ENCODE data around the gene RINL. TPM values are rescaled to one million over a fixed set of nuclear protein-coding genes. Genes with fewer than 3 reads are reported as not detected.

Gene RINL, protein sequence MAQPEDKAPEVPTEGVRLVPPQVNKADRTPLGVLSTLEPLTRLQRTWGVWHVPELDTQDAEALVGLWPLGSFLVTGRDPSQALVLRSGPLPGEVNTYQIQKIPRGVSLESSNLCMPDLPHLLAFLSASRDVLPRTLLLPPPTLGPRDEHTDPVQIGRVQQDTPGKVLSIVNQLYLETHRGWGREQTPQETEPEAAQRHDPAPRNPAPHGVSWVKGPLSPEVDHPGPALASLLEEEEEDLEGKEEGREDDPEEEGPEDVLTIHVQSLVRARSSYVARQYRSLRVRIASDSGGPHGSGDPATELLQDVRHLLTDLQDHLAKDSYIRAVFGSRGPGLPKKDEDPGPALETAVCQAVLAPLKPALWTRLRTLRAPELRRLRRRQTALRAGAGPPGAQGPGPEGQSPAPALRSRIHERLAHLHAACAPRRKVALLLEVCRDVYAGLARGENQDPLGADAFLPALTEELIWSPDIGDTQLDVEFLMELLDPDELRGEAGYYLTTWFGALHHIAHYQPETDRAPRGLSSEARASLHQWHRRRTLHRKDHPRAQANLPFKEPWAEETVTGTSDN
- total RNA-seq (2014; rRNA removed; shearing (Covaris generic)) = 4.2 and 4.8 TPM in 2 replicates
- 3.8 and 5.6 TPM in 2 replicates for polyA plus RNA-seq (2014; cell fraction: nucleus; rRNA removed)

DNA sequence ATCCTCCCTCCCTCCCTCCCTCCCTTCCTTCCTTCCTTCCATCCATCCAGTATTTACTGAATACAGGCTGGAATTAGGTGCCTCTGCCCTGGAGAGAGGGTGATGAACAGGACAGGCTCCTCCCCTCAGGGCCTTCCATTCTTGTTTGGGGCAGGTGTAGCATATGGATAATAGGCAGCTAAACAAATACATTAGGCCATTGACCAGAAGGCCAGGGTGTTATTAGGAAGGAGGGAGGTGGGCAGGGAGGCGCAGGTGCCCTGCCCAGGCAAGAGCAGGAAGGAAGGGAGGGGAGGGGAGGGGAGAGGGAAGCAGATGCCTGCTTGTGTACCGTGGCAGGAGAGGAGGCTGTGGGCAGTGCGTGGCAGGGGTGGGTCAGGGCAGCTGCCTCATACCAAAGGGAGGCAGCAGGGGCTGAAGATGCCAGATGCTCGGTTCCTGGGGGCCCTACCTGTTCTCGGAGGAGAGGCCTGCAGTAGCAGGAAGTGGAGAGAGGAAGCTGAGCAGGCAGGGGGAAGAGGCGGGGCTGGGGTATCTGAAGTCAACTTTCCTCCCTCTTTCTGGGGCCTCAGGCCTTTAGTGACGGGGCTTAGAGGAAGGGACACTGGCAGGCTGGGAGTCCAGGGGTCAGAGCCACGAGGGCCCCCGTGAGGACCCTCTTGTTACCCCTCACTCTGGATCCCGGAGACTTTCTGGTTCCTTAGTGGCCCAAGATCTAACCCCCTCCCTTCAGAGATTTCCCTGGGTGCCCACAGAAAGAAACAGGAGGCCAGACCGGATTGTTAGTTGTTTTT, at the start of gene RINL:
Gene RINL, minus strand, starts transcription at position 495 of the 794 bp plus-strand sequence. CDS start 1,533 bp downstream, outside the sequence.
- DNase-seq (ENCODE audit: extremely low read depth, low read depth) = no peak

DNA sequence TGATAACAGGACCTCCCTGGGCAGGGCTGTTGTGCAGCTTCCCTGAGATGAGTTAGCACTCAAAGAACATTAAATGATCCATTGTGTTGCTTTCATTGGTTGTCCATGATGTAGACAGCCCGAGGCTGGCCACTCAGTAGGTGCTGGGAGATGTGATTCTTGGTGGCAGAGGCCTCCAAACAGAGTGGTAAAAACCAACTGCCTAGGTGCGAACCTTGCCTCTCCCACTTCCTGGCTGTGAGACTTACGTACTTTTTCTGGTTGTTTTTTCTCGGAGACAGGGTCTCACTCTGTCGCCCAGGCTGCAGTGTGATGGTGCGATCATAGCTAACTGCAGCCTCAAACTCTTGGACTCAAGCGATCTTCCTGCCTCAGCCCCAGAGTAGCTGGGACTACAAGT, 46.3 kb upstream of the RINL start:
- no peak for DNase-seq (ENCODE audit: extremely low read depth, low read depth)

DNA sequence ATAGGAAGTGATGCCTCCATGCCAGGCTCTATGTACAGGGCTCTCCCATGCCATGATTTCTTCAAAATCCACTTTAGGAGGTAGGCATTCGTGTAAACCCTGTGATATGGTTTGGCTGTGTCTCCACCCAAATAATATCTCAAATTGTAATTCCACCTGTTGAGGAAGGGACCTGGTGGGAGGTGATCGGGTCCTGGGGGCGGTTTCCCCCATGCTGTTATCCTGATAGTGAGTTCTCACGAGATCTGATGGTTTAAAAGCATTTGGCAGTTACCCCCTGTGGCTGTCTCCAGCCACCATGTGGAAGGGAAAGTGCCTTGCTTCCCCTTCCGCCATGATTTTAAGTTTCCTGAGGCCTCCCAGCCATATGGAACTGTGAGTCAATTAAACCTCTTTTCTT, 44.4 kb upstream of the RINL start:
- DNase-seq (ENCODE audit: extremely low read depth, low read depth) = no peak

DNA sequence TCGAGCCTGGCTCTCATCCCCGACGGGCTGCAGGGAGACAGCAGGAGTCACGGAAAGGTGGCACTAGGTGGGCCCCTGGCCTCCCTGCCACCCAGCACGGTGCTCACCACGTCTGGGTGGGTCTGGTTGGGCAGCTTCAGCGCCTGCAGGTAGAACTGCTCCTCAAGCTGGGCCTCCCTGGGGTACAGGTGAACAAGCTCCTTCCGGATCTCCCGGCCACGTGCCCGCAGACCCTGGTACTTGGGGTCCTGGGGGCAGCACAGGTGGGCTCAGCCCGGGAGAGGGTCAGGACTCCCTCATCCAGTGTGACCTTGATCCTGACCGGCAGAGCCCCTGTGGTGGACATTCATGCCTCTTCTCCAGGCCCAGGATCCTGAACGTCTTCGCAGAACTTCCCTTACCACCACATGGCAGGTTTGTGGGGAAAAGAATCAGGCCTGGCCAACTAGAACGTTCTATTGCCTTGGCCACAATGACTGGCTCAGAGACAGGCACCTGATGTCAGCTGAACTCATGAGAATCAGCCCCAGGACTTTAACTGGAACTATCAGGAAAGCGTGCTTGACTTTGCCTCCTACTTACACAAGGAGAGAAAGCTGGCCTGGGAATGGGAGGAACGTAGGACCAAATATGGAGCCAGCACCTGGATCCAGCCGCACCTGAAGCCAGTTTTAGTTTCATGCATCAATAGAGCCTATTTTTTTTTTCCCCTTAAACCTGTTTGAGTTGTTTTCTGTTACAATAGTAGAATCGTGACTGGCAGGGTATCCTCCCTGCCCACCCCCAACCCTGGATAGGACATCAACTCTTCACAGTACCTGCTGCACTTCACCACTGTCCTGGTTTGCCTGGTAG, 43.6 kb upstream of the RINL start:
- DNase-seq (ENCODE audit: extremely low read depth, low read depth) = no peak

DNA sequence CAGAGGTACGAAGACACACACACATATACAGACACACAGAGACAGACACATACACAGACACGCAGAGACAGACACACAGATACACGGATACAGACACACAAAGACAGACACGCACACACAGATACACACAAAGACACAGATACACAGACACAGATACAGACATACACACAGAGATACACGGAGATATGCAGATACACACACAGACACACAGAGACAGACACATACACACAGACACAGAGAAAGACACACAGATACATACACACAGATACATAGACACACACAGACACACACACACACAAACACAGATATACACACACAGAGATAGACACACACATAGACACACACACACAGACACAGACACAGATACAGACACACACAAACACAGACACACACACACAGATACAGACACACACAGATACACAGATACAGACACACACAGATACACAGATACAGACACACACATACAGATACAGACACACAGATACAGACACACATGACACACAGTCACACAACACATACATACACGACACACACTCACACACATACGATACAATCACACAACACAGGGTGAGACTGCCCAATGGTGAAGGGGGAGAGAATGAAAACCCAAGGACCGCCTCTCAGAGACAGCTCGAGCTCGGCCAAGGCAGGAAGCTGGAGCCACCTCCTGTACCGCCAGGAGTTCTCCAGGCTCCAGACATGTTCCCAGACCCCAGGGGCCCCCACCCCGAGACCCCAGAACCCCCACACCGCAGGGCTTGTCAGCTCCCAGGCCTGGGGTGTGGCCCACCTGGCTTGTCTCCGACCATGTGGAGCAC, 42.7 kb upstream of the RINL start:
- DNase-seq (ENCODE audit: extremely low read depth, low read depth) = no peak

DNA sequence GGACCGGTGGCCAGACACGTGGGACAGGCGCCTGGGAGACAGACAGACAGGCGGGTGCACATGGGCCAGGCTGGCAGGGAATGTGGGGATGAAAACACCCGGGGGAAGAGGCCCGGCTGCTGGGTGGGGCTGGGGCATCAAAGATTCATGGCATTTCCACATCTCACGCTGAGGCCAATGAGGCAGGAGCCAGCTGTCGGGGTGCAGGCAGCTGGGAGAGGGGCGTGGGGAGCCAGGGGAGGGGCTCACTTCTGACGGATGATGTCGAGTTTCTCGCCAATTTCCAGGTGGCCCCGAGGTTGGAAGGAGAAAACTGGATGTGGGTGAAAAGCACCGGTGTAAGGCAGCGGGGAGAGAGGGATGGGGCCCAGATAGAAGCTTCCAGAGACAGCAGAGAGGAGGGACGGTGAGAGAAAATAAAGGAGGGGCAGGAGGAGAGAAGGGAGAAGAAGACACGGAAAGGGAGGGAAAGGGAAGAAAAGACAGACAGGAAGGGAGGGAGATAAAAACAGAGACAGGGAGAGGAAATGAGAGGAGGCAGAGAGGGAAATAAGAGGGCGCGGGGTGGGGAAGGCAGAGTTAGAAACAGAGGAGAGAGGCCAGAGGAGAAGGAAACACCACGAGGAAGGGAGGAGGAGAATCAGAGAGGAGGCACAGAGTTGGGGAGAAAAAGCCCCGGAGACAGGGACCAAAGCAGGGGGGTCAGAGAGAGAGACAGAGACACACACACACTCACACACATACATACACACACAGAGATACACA, 41.9 kb upstream of the RINL start:
- DNase-seq (ENCODE audit: extremely low read depth, low read depth) = no peak

DNA sequence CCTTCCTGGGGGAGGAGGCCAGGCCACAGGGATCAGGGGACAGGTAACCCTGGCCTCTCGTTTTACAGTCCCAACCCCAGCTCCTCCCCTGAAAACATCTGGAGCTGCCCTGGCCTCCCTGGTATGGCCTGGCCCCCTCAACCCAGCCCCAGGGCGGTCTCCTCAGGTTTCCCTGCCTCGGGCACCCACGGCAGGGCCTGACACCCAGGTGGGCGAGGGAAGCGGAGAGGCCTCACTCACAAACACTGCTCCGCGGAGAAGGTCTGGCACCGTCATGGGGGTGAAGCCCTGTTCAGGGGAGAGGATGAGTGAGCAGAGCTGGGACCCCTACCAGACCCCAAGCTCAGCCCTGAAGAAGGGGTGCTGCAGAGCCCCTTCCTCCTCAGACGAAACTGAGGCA, 40.5 kb upstream of the RINL start:
- DNase-seq (ENCODE audit: extremely low read depth, low read depth) = no peak

DNA sequence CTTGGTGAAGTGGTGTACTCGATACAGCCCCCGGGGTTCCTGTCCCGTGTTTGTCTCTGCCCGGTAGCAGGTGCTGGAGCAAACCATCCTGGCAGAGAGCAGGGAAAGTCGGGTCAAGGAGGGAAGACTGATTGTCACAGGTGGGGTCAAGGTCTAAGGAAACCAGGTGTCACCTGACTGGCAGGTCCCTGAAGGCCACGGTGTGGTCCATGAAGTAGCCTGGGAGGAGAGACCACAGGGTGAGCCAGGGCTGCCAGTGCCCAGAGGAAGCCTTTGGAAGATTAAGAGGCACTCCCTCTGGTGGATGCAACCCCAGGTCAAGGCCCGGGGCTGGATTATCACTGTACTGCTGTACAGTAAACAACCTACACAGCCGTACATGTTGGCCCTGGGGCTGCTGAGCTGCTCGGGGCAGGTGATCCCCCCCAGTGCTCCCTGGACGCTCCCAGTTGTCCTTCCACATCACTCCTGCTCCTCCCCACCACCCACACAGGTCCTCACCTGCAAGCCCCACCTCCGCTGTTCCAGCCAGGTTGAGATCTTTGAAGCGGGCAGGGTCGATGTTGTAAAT, 39.9 kb upstream of the RINL start:
- peak; percentile 8 for DNase-seq (ENCODE audit: extremely low read depth, low read depth)

DNA sequence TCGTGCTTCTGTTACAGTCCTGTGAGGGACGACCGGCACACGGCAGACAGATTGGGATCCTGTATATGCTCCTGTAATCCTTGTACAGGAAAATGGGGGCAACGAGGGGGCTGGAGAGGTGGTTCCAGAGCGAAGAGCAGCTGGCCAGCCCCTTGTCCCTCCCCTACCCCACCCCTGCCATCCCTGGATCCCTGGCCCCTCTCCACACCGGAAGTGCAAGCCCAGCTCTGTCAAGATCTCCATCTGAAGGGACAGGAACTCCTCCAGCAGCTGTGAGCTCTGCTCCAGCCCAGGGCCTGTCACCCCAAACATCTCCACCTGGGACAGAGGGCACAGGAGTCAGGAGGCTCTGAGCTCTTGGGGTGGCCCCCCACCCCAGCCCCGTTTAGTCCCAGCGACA, 39.4 kb upstream of the RINL start:
- no peak for DNase-seq (ENCODE audit: extremely low read depth, low read depth)

DNA sequence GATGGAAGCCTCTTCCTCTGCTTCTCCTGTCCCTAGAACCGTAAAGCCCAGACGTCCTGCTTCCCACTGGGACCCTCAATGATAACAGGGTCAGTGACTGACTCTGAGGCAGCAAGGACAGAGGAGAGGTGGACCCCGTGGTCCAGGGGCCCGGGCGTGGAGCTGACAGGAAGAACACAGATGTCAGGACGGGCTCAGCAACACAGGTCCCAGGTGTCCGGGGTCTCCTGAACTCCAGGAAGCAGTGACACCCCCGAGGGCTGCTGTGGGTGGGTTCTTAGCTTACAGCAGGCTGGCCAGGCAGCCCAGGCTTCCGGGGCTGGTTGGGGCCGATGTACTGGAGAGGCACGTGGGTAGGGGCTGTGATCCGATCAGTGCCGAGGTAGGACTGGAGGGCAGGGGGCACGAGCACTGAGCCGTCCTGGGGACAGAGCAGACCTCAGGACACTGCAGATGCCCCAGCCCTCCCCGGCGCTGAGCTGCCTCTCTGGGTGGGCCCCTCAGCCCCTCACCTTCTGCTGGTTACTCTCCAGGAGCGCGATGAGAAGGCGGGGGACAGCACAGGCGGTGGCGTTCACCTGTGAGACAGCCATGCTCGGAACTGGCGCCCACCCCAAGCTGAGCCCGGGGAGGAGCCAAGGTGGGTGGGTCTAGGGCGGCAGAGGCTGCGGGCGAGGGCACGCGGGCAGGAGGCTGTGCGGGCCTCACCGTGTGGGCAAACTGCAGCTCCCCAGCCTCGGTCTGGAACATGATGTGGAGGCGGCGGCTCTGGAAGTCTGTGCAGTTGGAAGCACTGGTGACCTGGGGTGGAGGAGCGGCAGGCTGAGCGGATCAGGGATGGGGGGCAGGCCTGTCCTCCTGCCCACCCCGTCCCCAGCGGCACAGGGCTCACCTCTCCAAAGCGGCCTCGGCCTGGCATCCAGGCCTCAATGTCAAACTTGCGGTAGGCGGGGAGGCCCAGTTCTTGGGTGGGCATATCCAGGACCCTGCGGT, 37.5 kb upstream of the RINL start:
- no peak for DNase-seq (ENCODE audit: extremely low read depth, low read depth)

DNA sequence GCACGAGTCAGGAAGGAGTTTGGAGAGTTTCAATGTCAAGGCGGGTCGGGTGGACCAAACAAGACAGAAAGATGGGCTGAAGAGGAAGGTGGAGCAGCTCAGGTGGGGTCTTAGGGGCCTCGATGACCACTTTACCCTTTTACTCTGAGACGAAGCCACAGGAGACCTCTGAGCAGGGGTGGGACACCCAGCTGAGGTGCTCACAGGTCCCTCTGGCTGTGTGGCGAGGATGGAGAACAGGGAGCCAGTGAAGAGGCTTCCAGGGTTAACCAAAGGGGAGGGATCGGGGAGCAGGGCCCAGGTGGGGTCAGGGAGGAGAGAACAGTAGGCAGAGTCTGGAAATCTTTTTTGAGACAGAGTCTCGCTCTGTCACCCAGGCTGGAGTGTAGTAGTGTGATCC, 35.9 kb upstream of the RINL start:
- DNase-seq (ENCODE audit: extremely low read depth, low read depth) = no peak

DNA sequence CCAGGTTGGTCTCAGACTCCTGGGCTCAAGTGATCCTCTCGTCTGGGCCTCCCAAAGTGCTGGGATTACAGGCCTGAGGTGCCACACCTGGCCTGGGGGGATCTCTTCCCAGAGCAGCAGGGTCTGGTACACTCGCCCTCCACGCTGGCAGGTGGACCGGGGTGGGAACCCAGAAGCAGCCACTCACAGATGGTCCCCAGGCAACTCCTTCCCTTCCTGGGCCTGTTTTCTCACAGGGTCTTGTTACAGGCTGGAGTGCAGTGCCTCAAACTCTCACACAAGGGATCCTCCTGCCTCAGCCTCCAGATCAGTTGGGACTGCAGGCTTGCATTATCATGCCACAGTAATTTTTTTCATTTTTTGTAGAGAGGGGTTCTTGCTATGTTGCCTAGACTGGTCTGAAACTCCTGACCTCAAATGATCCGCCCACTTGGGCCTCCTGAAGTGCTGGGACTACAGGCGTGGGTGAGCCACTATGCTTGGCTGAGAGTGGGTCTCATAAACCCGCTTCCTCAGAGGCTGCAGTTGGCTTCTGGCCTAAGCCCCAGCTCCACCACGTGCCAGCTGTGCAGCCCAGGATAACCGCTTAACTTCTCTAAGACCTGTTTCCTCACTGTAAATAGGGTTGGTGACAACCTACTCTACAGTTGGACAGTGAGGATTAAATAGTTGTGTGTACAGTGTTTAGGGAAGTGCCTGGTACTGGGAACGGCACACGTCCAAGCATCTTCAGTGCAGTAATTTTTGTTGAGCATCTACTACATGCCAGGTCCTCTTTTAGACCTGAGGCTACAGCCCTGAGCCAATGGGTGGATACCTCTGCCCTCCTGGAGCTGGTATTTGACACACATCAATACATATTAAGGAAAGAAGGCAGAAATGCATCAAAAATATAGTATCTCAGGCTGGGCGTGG, 34.8 kb upstream of the RINL start:
- no peak for DNase-seq (ENCODE audit: extremely low read depth, low read depth)

DNA sequence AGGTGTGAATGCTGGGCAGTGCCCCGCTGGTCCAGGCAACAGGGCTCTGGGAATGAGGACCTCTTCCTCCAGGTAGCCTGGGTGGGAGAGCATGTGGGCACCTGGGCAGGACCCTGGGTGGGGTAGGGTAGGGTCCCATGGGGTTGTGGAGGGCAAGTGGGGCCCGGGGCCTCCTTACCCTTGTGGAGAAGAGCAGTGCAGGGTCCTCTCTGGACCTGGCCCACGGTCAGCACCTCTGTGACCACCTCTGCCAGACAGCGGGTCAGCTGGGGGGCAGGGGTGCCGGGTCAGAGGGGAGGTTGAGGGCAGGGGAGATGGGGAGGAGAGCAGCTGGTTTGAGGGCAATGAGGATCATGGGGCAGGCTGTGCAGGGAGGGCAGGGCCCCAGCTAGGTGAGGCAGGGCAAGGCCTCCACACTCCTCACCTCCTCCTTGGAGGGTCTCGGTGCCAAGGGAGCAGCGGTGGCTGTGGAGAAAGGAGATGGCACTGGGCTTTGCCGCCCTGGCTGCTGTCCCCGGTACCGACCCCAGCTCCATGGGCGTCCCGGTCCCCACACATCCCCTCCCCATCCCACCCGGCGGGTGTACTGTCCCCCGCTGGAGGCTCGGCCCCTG, 33.4 kb upstream of the RINL start:
- DNase-seq (ENCODE audit: extremely low read depth, low read depth) = no peak

DNA sequence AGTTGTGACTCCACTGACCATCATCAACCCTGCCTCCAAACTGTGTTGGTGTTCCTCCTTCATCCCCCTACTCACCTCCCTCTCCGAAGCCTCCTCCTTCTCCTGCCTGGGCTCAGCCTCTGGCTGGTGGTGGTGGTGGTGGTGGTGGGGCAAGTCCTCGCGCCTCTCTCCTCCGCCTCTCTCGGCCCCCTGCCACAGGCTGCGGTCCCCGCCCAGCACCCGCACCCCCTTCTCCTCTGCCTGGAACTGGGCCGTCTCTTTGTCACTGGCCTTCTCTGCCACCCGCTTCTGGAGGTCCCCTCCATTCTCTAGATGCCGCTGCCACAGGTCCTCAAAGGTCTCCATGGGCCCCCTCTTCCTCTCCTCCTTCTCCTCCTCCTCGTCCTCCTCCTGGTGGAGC, 32.4 kb upstream of the RINL start:
- DNase-seq (ENCODE audit: extremely low read depth, low read depth) = no peak

DNA sequence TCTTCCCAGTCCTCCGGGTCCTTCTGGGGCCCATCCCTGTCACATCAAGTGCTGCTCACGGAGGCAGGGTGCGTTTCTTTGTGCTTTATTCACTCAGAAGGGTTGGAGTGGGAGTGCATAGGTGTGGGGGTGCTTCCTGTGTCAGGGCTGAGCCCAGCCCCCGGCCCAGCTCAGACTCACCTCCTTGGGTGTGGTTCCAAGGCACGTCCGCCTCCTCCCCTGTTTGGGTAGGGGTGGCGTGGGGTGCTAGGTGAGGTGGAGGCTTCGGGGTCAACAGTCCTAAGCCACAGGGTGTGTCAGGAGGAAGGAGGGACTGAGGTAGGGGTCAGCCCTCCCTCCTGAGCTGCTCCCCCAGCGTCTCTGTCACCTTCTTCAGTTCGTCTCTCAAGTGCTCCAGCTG, 30.8 kb upstream of the RINL start:
- DNase-seq (ENCODE audit: extremely low read depth, low read depth) = no peak

DNA sequence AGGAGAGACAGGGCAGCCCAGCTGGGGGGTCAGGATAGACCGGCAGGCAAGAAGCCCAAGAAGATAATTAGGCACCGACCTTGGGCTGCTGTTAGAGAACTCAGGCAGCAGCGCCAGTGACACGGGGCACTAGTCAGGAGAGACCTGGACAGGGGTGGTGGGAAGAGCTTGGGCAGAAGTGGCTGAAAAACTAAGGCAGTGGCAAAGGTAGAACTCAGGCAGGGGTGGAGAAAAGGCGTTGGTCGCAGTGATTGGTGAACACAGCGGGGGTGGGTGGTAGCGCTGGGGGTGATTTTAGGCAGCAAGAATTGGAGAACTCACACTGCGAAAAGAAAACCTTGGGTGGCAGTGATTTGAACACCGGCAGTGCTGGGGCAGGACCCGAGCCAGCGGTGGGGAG, 29.6 kb upstream of the RINL start:
- DNase-seq (ENCODE audit: extremely low read depth, low read depth) = no peak

Data from NCI-H460 (cell line).